Activated CD4-positive, alpha-beta T cell treated with anti-CD3 and anti-CD28 coated beads, Interleukin-2, amount 50 U/mL, for 24 hours (primary cell): ENCODE measurements around the gene PDS5A.
"Not testable (repeated sequence)": the region's sequence is repeated elsewhere in the genome, so short reads cannot be mapped to it uniquely, and the experiment has no call there.

Experiments used
- DNase-seq, 2 donors: peaks; one replicate each; pipeline ENCODE4 v3.0.0-alpha.2; 2020; ENCODE audit warnings: low read depth in 1 of 2, low spot score in 1 of 2

PDS5A gene, protein sequence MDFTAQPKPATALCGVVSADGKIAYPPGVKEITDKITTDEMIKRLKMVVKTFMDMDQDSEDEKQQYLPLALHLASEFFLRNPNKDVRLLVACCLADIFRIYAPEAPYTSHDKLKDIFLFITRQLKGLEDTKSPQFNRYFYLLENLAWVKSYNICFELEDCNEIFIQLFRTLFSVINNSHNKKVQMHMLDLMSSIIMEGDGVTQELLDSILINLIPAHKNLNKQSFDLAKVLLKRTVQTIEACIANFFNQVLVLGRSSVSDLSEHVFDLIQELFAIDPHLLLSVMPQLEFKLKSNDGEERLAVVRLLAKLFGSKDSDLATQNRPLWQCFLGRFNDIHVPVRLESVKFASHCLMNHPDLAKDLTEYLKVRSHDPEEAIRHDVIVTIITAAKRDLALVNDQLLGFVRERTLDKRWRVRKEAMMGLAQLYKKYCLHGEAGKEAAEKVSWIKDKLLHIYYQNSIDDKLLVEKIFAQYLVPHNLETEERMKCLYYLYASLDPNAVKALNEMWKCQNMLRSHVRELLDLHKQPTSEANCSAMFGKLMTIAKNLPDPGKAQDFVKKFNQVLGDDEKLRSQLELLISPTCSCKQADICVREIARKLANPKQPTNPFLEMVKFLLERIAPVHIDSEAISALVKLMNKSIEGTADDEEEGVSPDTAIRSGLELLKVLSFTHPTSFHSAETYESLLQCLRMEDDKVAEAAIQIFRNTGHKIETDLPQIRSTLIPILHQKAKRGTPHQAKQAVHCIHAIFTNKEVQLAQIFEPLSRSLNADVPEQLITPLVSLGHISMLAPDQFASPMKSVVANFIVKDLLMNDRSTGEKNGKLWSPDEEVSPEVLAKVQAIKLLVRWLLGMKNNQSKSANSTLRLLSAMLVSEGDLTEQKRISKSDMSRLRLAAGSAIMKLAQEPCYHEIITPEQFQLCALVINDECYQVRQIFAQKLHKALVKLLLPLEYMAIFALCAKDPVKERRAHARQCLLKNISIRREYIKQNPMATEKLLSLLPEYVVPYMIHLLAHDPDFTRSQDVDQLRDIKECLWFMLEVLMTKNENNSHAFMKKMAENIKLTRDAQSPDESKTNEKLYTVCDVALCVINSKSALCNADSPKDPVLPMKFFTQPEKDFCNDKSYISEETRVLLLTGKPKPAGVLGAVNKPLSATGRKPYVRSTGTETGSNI (N-terminal part only)

DNA sequence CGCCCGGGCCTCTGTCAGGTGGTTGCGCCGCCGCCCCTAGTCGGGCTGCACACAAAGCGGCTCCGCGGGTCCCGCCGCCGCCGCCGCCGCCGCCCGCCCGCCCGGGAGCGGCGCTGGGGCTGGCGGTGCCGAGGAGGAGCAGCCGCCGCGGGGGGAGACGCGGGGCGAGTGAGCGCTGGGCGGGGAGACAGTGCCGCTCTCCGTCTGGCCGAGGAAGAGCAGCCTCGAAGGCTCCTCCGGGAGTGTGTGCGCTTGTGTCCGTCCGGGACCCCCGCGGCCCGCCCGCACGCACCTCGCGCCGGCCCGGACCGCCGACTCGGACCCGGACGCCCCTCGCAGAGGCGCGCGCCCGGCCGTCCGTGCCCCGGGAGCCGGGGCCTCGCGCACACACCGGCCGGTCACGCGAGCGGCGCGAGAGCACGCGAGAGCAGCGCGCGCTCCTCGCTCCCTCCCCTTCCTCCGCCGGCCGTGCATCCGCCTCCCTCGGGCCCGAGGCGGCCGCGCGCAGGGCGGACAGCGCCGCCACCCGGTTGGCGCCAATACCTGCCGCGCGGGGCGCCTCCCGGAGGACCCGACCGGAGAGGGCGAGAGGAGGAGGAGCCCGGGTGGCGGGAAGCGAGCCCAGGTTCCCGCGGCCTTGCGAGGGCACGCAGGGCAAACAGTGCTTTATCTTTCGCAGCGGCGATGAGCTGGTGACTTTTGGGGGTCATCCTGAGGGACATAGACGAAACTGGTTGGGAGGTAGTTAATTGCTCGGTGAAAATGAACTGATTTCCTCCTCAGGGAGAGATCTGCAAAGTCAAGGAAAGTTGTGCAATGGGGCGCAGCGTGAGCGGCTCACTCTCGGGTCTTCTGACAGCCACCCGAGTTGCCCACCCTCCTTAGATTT is at the start of gene PDS5A:
TSS of gene PDS5A (minus strand) at position 423 of the 889 bp plus-strand sequence. CDS start 1,334 bp downstream, outside the sequence.
- peak; percentile 78 to 83 for DNase-seq

DNA sequence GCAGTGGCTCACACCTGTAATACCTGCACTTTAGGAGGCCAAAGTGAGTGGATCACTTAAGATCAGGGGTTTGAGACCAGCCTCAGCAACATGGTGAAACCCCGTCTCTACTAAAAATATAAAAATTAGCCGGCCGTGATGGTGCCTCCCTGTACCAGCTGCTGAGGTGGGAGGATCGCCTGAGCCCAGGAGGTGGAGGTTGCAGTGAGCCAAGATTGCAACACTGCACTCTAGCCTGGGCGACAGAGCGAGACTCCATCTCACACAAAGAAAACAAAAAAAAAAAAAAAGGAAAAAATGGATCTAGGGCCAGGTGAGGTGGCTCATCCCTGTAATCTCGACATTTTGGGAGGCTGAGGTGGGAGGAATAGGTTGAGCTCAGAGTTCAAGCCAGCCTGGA is 46.3 kb upstream of the PDS5A start:
- DNase-seq = not testable (repeated sequence)

DNA sequence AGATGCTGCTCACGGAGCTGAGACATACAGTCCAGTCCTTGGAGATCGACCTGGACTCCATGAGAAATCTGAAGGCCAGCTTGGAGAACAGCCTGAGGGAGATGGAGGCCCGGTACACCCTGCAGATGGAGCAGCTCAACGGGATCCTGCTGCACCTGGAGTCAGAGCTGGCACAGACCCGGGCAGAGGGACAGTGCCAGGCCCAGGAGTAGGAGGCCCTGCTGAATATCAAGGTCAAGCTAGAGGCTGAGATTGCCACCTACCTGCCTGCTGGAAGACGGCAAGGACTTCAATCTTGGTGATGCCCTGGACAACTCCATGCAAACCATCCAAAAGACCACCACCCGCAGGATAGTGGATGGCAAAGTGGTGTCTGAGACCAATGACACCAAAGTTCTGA is 43.4 kb upstream of the PDS5A start:
- not testable (repeated sequence) for DNase-seq

DNA sequence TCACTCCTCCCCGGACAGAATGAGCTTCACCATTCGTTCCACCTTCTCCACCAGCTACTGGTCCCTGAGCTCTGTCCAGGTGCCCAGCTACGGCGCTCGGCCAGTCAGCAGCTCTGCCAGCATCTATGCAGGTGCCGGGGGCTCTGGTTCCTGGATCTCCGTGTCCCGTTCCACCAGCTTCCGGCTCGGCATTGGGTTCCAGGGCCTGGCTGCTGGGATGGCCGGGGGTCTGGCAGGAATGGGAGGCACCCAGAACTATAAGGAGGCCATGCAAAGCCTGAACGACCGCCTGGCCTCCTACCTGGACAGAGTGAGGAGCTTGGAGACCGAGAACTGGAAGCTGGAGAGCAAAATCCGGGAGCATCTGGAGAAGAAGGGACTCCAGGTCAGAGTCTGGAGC is 42.5 kb upstream of the PDS5A start:
- no peak for DNase-seq

DNA sequence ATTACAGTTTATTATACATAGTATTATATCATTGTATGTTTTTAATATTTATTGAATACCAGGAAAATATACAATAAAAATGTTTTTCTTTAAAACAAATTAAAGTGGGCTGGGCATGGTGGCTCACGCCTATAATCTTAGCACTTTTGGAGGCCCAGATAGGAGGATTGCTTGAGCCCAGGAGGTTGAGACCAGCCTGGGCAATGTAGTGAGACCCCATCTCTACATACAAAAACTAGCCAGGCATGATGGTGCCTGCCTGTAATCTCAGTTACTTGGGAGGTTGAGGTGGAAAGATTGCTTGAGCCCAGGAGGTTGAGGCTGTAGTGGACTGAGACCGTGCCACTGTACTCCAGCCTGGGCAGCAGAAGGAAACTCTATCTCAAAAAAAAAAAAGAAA is 38.3 kb upstream of the PDS5A start:
- DNase-seq = no peak

DNA sequence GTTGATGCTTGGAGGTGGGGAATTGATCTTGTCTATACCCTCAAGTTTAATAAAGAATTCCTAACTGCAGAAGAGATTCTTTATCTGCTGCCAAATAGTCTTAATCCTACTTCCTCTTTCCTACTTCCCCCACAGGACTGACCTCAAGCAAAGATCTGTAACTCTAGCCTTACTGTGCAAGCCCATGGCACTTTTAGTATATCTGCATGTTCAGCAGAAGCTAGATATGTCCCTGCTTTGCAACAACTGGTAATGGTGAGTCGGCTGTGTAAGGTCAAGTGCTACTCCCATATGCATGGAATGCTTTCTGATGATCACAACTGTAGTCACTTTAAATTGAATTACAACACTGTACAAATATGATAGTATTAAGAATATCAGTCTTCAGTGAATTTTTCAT is 26.3 kb upstream of the PDS5A start:
- DNase-seq = no peak

DNA sequence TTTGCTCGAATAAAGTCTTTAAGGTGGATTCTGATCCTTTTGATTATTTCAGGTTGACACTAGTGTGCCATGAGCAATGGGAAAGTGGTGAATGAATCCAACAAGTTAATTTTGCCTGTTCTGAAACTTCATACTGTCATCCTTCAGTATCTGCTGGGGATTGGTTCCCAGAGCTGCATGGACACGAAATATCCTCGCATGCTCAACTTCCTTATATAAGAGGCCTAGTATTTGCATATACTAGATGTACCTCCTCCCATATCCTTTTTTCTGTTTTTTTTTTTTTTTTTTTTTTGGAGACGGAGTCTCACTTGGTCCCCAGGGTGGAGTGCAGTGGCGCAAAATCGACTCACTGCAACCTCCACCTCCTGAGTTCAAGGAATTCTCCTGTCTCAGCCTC is 23.0 kb upstream of the PDS5A start:
- no peak for DNase-seq

DNA sequence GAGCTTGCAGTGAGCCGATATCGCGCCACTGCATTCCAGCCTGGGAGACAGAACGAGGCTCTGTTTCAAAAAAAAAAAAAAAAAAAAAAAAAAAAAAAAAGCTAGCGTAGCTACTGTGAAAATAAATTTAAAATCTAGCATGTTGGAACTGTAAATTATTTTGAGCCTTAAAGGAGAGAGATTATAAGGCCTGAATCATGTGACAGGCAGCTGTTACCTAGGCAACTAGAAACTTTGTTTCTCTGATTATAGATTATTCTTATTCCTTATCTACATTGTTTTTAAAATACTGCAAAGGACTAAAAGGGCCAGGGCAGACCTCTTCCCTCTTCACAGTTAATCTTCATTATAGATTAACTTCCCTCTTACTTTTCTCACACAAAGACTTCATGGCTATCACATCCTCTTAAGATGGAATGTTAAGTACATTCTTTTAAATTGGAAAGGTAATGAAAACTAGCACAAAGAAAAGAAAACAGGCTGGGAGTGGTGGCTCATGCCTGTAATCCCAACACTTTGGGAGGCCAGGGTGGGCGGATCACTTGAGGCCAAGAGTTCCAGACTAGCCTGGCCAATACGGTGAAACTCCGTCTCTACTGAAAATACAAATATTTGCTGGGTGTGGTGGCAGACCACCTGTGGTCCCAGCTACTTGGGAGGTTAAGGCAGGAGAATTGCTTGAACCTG is 21.1 kb upstream of the PDS5A start:
- no peak for DNase-seq

DNA sequence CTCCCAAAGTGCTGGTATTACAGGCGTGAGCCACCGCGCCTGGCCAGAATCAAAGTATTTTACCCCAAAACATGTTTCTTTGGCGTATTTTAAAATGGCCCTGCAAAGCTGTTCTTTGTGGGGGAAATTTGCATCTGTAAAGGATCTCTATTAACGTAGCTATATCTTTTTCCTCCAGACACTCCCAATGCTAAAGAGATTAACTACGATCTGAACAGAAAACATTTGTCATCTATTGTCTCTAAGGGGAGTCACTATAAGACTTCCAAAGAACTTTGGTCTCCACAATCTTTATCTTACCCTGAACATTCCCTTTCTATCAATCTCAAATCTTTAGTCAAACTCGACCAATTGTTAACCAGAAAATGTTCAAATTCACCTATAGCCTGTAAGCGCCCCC is 19.1 kb upstream of the PDS5A start:
- DNase-seq = no peak

DNA sequence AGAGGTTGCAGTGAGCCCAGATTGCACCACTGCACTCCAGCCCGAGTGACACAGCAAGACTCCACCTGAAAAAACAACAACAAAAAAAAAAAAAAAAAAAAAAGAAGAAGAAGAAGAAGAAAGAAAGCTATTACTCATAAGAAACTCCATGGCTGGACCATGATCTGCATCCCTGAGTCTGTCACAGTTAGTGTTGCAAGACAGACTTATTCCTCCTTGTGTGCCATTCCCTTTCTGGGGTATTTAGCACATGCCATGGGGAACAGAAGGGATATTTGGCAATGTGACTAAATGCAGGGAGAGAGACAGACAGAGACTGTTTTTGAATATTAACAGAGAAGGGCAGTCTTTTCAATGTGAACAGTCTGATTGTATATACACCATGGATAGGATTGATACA is 16.7 kb upstream of the PDS5A start:
- no peak for DNase-seq

DNA sequence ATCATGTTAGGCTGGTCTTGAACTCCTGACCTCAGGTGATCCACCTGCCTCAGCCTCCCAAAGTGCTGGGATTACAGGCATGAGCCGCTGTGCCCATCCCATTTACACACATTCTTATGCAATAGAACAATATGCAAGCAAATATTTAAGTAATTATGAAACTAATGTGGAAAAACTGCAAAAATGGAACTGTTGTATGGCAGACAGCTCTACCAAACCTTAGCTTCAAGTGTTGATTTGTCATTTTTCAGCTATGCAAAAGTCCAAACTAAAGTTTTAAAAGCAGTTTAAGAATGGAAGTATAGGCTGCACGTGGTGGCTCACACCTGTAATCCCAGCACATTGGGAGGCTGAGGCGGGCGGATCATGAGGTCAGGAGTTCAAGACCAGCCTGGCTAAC is 11.7 kb upstream of the PDS5A start:
- not testable (repeated sequence) for DNase-seq

DNA sequence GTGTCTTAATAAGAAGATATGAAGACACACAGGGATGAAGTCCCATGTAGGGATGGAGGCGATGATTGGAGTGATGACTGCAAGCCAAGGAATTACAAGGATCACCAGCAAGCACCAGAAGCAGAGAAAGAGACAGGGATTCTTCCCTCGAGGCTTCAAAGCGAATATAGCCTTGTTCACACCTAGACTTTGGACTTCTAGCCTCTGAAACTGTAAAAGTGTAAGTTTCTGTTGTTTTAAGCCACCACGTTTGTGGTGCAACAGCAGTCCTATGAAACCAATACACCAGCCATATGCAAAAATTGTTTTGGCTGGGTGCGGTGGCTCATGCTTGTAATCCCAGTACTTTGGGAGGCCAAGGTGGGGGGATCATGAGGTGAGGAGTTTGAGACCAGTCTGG is 9.8 kb upstream of the PDS5A start:
- DNase-seq = no peak

DNA sequence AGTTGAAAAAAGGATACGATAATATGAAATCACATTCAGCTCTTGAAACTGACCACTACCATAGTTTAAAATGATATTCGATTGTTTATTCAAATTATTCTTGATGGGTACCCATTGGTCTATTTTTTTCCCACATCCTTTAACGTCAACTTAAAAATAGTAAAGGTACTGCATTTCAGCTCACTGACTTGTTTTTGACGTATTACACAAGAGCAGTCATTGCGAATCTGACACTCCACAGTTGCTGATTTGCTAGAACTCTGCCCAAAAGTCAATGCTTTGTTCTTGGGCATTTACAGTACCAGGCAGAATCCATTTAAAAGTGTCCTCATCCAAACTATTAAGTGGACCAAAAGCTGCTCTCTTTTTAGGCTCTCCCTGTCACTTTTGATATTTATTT is 1.2 kb upstream of the PDS5A start:
- no peak for DNase-seq

DNA sequence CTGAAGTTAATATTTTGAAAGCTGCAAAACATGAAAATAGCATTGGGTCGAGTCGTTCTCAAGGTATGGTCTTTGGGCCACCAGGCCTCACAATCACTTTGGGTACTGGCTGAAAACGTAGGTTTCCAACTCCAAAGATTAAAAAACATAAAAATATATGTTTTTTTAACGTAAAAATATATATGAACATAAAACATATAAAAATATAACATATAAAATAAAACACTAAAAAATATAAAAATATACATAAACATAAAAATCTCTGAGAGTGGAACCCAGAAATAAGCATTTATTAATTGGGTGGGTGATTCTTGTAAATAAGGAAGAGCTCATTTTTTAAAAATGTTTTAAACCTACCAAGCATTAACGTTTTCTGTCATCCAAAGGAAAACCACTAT is 666 bp upstream of the PDS5A start:
- no peak for DNase-seq

DNA sequence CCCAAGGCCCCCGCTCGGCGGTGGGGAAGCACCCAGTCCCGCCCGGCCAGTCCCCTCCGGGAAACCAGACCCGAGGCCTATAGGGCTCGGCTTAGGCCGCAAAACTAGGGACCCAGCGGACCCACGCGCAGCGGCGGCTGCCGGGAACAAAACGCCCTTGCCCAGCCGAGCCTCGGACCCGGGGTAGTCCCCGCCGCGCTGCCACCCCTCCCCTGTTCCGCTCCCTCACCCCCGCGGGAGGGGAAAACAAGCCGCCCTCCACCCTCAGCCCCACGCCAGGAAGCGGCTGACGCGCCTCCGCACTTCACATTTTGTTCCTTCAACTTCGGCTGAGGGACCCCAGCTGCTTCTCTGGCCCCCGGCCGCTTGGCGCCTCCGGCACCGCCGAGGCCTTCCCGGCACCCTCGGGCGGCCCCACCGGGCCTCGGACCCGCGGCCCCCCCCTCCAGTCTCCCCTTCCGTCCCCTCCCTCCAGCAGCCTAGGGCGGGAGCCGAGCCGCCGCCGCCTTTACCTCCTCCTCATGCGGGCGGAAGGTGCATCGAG is 694 bp downstream of the PDS5A start:
- peak in 1 of 2 donors; percentile 33 for DNase-seq

DNA sequence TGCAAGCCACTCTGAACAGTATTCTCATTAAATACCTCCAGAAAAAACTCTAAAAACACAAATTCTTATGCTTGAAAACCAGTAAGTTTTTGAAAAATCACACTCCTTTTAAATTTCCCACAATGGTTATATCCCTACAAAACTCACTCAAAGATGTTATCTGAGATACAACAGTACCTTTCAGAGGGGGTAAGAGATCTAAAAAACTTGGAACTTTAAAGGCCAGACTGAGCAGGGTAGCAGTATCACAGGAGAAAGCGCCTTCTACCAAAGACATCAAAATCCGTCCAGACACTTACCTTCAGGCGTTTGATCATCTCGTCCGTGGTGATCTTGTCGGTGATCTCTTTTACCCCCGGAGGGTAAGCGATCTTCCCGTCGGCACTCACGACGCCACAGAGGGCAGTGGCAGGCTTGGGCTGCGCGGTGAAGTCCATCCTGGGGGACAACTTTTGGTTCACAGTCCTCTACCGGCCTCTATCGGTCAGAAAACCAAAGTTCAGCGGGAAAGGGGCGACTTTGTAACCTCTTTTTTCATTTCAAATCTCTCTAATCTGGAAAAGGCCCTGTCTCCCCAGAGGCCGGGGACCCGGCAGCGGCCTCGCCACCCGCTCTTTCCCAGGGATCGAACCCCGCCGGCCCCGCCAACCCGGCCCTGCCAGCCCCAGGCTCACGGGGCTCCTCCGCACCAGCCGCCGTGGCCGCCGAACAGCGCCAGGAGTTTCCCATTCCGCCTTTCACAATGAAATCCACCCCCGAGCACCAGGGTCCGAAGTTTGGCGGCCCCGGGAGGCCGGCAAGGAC is 1.4 kb downstream of the PDS5A start:
- DNase-seq = peak; percentile 28 to 57

DNA sequence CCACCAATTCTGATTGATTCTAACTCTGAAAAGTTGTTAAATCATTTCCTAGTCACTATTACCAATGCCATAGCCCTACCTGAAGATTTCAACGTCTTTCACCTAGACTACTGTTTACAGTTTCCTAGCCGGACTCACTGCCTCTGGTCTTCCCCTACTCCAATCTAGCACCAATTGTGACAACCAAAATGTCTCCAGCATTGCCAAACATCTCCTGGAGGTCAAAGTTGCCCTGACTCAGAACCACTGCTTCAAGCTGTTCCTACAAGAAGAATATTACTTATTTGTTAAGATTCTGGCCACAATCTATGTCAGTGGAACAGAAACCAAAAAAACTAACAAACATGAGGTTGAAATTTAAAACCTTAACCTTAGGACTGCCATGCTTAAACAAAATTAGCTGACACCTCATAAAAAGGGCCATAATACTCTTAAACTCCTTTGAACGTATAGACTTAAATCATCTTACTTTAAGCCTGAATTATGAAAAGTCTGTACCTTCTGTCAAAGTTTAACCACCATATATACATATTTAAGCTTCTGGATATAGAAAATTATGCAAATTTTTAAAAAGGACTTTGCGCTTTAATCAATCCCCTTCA is 2.1 kb downstream of the PDS5A start:
- DNase-seq = no peak

DNA sequence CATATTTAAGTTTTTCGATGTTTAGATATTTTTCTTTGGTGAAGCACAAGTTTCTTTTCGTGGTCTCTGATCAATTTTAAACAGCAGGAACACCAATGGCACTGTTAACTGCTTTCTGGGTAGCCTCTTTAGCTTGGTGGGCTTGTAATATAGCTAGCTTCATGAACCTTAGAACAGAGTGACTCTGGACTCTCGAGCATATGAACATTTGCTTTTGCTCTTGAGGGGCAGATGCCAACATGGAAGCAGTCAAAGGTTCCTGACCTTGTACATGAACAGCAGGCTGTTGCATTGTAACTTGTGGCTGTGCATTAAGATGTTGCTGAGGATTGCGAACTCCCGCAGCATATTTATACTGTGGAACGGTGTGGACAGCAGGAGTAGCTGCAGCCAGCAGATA is 4.7 kb downstream of the PDS5A start:
- DNase-seq = not testable (repeated sequence)
